ENCODE results near the gene HOMER1.
"Not testable (repeated sequence)": the region's sequence is repeated elsewhere in the genome, so short reads cannot be mapped to it uniquely, and the experiment has no call there.

Gene HOMER1

DNA sequence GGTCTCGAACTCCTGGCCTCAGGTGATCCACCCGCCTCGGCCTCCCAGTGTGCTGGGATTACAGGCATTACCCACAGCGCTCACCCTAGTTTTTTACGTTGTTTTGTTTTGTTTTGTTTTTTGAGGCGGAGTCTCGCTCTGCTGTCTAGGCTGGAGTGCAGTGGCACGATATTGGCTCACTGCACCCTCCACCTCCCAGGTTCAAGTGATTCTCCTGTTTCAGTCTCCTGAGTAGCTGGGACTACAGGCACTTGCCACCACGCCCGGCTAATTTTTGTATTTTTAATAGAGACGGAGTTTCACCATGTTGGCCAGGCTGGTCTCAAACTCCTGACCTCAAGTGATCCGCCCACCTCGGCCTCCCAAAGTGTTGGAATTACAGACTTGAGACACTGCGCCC lies 2.4 kb upstream of the HOMER1 start:
- DNase-seq = not testable (repeated sequence)

- peak; percentile 90 to 92 (median 90) for DNase-seq
These were observed 614 bp upstream of the HOMER1 start for GRCh38 chr5:79514391-79515105.

DNA sequence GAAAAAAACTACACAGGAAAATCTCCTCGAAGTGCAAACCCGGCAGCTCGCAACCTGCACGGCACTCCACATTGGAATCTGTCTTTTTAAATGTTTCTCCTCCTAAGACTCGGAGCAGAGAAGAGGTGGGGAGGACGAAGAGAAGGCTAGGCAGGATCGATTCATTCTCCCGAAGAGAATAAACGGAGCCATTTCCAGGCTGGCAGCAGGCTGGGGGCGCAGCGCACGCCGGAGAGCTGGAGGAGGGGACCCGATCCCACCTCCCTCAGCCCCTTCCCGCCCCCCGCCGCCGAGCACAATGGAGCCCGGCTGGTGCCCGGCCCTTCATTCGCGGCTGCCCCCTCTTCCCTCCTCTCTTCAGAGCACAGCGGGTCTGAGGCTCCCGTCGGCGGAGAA lies 628 bp downstream of the HOMER1 start:
- peak in 1 of 3 donors; percentile 20 for DNase-seq

GRCh38 chr5:79512471-79513307 lies 1.2 kb downstream of the HOMER1 start:
- DNase-seq = no peak

DNA sequence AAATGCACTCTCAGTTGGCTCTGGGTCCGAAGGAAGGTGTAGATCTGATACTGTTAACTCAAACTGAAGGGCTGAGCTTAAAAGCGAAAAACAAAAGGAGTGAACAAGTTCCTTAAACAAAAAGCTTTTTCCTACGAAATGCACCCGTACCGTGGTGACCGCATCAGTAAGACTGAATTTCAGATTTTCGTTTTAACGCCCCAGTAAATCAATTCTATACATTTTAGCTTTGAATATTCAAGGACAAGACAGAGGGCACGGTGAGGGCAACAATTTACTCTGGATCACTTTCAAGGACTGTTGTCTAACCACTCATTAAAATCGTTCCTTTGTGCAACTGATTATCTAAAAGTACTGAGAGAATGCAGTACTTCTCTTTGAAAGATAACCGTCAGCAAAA lies 1.9 kb downstream of the HOMER1 start:
- peak in 2 of 3 donors; percentile 27 to 33 for DNase-seq

DNA sequence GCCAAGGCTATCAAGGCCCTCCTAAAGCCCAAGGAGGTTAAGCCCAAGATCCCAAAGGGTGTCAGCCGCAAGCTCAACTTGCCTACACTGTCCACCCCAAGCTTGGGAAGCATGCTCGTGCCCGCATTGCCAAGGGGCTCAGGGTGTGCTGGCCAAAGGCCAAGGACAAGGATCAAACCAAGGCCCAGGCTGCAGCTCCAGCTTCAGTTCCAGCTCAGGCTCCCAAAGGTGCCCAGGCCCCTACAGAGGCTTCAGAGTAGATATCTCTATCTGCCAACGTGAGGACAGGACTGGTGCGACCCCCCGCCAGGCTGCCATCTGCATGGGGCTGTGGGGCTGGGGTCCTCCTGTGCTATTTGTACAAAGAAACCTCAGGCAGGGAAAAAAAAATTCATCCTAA lies 3.3 kb downstream of the HOMER1 start:
- DNase-seq = no peak

- DNase-seq = no peak
These were observed 4.6 kb downstream of the HOMER1 start for GRCh38 chr5:79509244-79509885.

DNA sequence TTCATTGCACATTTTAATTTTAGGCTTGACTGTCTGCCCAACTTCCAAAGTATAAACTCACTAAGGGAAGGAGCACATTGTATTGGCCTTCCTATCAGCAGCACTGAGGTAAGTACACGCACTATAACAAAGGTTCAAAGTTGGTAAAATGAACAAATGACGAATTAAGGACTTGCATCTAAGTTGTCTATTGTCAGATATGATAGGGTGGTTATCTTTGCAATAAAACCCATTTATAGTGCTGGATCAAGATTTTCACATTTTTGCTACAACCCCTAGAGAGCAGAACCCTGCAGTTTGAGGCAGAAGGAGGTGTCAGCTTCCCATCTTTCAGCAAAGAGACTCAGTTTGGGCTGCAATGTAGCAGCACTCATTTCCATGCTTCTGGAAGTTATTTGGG lies 5.1 kb downstream of the HOMER1 start:
- no peak for DNase-seq

GRCh38 chr5:79508354-79508753 lies 5.6 kb downstream of the HOMER1 start:
- DNase-seq = no peak

GRCh38 chr5:79507251-79508205 lies 6.4 kb downstream of the HOMER1 start:
- DNase-seq = peak in 2 of 3 donors; percentile 27 to 33

DNA sequence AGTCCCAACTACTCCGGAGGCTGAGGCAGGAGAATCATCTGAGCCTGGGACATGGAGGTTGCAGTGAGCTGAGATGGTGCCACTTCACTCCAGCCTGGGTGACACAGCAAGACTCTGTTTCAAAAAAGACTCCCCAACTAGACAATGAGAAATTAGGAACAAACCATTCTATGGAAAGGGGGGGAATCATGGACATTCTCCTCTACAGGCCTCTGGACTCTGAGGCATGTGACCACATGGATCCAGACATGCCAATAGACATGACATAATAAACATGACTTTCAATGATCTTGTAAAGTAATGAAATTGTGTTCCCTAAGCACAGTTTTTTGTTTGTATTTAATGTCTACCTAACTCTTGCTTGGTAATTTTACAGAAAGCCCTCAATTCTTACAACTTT lies 8.8 kb downstream of the HOMER1 start:
- no peak for DNase-seq

GRCh38 chr5:79503794-79504495 lies 10.0 kb downstream of the HOMER1 start:
- DNase-seq = no peak

- no peak for DNase-seq
These were observed 14.2 kb downstream of the HOMER1 start for GRCh38 chr5:79499640-79500273.

DNA sequence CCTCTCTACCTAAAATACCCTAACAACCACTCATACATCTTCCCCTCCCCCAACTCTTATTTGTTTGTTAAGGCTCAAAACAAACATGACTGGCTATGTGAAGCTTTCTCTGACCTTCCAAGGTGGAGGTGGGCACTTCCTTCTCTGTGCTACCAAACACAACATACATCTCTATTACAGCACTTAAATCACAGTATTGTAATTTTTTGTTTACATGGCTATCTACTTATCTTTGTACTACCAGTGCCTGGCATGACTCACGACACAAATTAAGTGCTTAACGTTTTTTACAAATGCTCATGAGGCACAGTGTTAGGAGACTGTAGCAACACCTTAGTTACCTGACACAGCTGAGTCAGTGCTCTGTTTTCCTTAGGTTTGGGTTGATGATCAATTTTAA lies 18.6 kb downstream of the HOMER1 start:
- no peak for DNase-seq

DNA sequence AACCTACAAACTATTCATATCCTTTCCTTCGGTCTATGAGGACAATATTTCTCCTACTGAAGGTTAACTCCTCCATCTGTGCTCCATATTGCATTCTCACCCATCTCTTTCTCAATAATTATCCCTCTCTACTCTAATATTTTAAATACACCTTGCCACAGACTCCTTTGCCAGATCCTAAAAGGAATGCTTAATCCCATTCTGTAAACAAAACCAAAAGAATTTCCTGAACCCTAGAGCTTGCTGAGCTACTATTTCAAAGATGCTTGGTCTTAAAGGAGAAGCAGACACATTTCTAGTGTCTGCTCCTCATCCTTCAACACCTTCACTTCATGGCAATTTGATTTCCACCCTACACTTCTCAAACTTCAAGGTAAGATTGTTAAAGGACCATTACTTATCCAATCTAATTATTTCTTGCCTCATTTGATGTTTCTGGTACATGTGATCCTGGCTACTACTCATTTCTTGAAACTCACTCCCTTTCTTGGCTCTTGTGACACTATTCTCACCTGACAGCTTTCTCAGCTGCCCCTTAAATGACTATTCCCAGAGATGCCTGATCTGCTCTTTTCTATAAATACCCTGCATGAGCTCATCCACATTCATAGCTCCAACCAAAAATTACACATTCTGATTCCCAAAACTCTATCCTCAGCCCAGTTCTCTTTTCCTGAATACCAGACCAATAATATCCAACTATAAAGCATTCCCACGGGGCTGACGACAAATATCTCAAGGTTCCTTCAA lies 20.2 kb downstream of the HOMER1 start:
- no peak for DNase-seq

DNA sequence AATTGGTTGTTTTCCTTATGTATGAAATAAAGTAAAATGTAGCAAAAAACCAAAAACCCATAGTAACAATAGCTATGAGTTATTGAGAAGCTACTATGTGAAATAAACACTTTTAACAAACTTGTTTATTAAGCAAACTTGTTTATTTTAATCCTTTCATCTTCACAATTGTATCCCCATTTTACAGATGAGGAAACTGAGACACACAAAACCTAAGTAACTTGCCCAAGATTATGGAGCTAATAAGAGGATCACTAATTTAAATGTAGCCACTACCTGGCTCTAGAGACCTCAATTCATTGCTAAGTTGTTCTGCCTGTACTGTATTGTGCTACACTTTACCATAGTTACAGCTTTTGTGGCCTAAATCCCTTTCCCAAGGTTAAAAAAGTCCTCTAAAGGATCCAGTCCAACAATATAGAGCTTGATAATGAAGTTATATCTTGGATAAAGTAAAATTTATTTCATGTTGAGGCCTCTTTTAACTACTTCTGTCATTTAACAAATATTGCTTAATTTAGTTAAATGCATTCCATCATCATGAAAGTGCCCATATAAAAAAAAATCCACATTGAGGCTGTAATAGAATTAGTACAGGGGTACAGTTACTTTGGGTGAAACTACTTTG lies 22.1 kb downstream of the HOMER1 start:
- DNase-seq = no peak

DNA sequence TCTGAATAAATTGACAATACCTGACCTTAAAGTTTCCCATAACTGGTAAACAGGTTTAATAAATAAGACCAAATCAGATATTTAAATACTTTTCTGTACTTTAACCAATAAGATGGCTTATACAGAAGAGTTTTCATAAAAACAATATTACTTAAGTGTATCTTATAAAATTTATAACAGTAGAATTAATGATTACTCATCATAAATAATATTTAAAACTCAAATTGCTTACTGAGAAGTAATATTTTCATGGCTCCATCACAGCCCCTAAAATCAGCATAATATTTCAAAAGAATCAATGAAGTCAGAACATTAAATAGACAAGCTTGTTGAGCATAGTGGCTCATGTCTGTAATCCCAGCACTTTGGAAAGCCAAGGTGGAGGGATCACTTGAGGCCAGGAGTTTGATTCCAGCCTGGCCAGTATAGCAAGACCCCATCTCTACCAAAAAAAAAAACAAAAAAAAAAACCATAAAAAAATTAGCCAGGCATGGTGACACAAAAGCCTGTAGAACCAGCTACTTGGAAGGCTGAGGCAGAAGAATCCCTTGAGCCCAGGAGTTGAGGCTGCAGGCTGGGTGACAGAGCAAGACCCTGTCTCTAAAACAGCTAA lies 23.5 kb downstream of the HOMER1 start:
- DNase-seq = no peak

DNA sequence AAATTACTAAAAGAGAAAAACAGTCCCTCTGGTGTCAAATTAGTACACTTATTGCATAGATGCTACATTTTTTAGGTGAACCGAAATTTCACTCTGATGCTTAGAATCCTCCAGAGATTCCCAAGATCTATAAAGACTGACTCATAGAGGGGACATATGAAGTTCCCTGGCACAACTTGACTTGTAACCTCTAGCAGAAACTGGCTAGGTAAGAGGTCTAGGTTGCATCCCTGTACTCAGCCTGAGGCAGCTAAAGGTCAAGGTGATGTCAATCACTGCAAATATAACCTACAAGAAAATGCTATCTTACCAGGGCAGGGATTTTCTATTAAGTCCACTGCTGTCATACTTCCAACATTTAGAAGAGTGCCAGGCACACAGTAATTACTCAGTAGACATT lies 24.2 kb downstream of the HOMER1 start:
- DNase-seq = no peak

DNA sequence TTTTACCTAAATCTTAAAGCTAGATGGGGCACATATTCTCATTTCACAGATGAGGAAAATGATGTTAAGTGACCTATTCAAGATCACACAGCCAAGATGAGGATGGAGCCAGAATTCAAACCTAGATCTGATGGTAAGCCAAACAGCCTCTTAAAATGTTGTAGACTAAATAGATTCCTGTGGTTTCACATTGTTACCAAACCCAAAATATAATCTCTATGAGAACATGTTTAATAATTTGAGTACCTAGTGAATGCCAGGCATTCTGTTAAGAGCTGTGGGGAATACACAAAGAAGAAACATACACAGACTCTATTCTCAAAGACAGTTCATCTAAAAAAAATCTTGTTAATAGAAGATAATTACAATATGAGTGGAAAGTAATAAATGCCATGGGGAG lies 25.2 kb downstream of the HOMER1 start:
- no peak for DNase-seq

DNA sequence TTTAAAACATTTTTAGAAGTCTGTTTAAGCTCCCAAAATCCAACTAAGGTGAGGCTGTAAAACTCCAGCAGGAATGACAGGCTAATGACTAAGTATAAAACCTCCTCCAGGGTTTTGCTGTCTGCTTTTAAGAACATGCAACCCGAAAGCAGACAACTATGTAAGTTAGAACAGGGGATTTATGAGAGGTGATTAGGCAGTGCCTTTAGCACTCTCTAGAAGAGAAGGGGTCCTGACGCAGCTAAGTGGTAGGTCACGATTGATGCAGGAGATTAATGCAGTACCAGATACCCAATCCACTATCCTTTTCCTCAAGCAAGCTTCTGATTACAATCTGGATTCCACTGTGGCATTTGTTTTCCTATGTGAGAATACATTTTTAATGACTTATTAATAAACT lies 25.9 kb downstream of the HOMER1 start:
- no peak for DNase-seq

All from suppressor macrophage treated with lipopolysaccharide for 1 hour (primary cell).